ENCODE results near the gene PIK3C2B.

Gene PIK3C2B

GRCh38 chr1:204448344-204448964, 46.2 kb downstream of the PIK3C2B start:
- WGBS, 2 experiments (ENCODE audit: insufficient coverage in 2 of 2) = 83 to 88% methylated on average over 6 to 7 of the region's 7 CpGs
- H3K27ac ChIP-seq (ENCODE audit: low read depth, low read length, severe bottlenecking) = no peak overlapping the region
- H3K4me1 ChIP-seq (ENCODE audit: control insufficient read depth, insufficient read depth, low read length, poor library complexity, severe bottlenecking) = peaks cover 2% of the 10 kb centered on the region
- no peak overlapping the region for H3K4me3 ChIP-seq (ENCODE audit: extremely low read depth, insufficient read depth, low read length, poor library complexity, severe bottlenecking)
- H3K9me3 ChIP-seq (ENCODE audit: control insufficient read depth, low read length) = no peaks in the 10 kb centered on the region
- peaks cover 41% of the 10 kb centered on the region for H3K36me3 ChIP-seq (ENCODE audit: control insufficient read depth, insufficient read depth, low read length)

- 67 to 74% methylated on average over 3 of the region's 4 CpGs for WGBS, 2 experiments (ENCODE audit: insufficient coverage in 2 of 2)
- H3K4me3 ChIP-seq (ENCODE audit: extremely low read depth, insufficient read depth, low read length, poor library complexity, severe bottlenecking) = no peak overlapping the region
- peaks cover 41% of the 10 kb centered on the region for H3K36me3 ChIP-seq (ENCODE audit: control insufficient read depth, insufficient read depth, low read length)
- peaks cover 2% of the 10 kb centered on the region for H3K4me1 ChIP-seq (ENCODE audit: control insufficient read depth, insufficient read depth, low read length, poor library complexity, severe bottlenecking)
- no peak overlapping the region for H3K27ac ChIP-seq (ENCODE audit: low read depth, low read length, severe bottlenecking)
- H3K9me3 ChIP-seq (ENCODE audit: control insufficient read depth, low read length) = no peaks in the 10 kb centered on the region
Measured at GRCh38 chr1:204447736-204448135, 46.9 kb downstream of the PIK3C2B start.

- Histone ChIP-seq H3K9me3 (ENCODE audit: control insufficient read depth, low read length) (no peaks in the 10 kb centered on the region), H3K4me3 (ENCODE audit: extremely low read depth, insufficient read depth, low read length, poor library complexity, severe bottlenecking) (no peak overlapping the region), H3K27ac (ENCODE audit: low read depth, low read length, severe bottlenecking) (no peak overlapping the region), H3K4me1 (ENCODE audit: control insufficient read depth, insufficient read depth, low read length, poor library complexity, severe bottlenecking) (peaks cover 2% of the 10 kb centered on the region), H3K36me3 (ENCODE audit: control insufficient read depth, insufficient read depth, low read length) (peaks cover 43% of the 10 kb centered on the region)
- WGBS, 2 experiments (ENCODE audit: insufficient coverage in 2 of 2) = 79 to 87% methylated on average over 5 to 6 of the region's 6 CpGs
Measured at GRCh38 chr1:204447190-204447589, 47.4 kb downstream of the PIK3C2B start.

- no peak overlapping the region for H3K4me3 ChIP-seq (ENCODE audit: extremely low read depth, insufficient read depth, low read length, poor library complexity, severe bottlenecking)
- H3K27ac ChIP-seq (ENCODE audit: low read depth, low read length, severe bottlenecking) = no peak overlapping the region
- H3K4me1 ChIP-seq (ENCODE audit: control insufficient read depth, insufficient read depth, low read length, poor library complexity, severe bottlenecking) = peaks cover 2% of the 10 kb centered on the region
- no peaks in the 10 kb centered on the region for H3K9me3 ChIP-seq (ENCODE audit: control insufficient read depth, low read length)
- 39 to 55% methylated on average over 8 of the region's 11 CpGs for WGBS, 2 experiments (ENCODE audit: insufficient coverage in 2 of 2)
- H3K36me3 ChIP-seq (ENCODE audit: control insufficient read depth, insufficient read depth, low read length) = peaks cover 47% of the 10 kb centered on the region
Measured at GRCh38 chr1:204446413-204447111, 48.0 kb downstream of the PIK3C2B start.

GRCh38 chr1:204445860-204446412, 48.7 kb downstream of the PIK3C2B start:
- no peak overlapping the region for H3K27ac ChIP-seq (ENCODE audit: low read depth, low read length, severe bottlenecking)
- H3K36me3 ChIP-seq (ENCODE audit: control insufficient read depth, insufficient read depth, low read length) = peaks cover 47% of the 10 kb centered on the region
- 60 to 69% methylated on average over 5 to 11 of the region's 11 CpGs for WGBS, 2 experiments (ENCODE audit: insufficient coverage in 2 of 2)
- peaks cover 2% of the 10 kb centered on the region for H3K4me1 ChIP-seq (ENCODE audit: control insufficient read depth, insufficient read depth, low read length, poor library complexity, severe bottlenecking)
- H3K9me3 ChIP-seq (ENCODE audit: control insufficient read depth, low read length) = no peaks in the 10 kb centered on the region
- H3K4me3 ChIP-seq (ENCODE audit: extremely low read depth, insufficient read depth, low read length, poor library complexity, severe bottlenecking) = no peak overlapping the region

Measured in mesodermal cell (in vitro differentiated cells).